ENCODE data around the gene DGKQ. TPM values are rescaled to one million over a fixed set of nuclear protein-coding genes. Genes with fewer than 3 reads are reported as not detected.
"Not testable (repeated sequence)": the region's sequence is repeated elsewhere in the genome, so short reads cannot be mapped to it uniquely, and the experiment has no call there.

Gene DGKQ
- total RNA-seq, 1 experiment from 2014 or later, result 25.0 TPM

GRCh38 chr4:978957-979701 is 5.8 kb upstream of the DGKQ start:
- peak; percentile 27 for DNase-seq (ENCODE audit: low spot score)

GRCh38 chr4:976016-976415 is 2.6 kb upstream of the DGKQ start:
- not testable (repeated sequence) for DNase-seq (ENCODE audit: low spot score)

GRCh38 chr4:974668-975067 is 1.3 kb upstream of the DGKQ start:
- no peak for DNase-seq (ENCODE audit: low spot score)

- DNase-seq (ENCODE audit: low spot score), result no peak
These were observed 531 bp downstream of the DGKQ start for GRCh38 chr4:972651-973424.

- DNase-seq (ENCODE audit: low spot score), result no peak
These were observed 1.5 kb downstream of the DGKQ start for GRCh38 chr4:971666-972500.

GRCh38 chr4:970854-971520 is 2.4 kb downstream of the DGKQ start:
- DNase-seq (ENCODE audit: low spot score), result no peak

GRCh38 chr4:970046-970745 is 3.2 kb downstream of the DGKQ start:
- no peak for DNase-seq (ENCODE audit: low spot score)

GRCh38 chr4:968621-969394 is 4.6 kb downstream of the DGKQ start:
- DNase-seq (ENCODE audit: low spot score), result no peak

- DNase-seq (ENCODE audit: low spot score), result no peak
These were observed 5.1 kb downstream of the DGKQ start for GRCh38 chr4:968221-968620.

GRCh38 chr4:967113-968104 is 6.0 kb downstream of the DGKQ start:
- DNase-seq (ENCODE audit: low spot score), result no peak

- no peak for DNase-seq (ENCODE audit: low spot score)
These were observed 6.9 kb downstream of the DGKQ start for GRCh38 chr4:966266-967112.

- no peak for DNase-seq (ENCODE audit: low spot score)
These were observed 7.6 kb downstream of the DGKQ start for GRCh38 chr4:965766-966134.

- no peak for DNase-seq (ENCODE audit: low spot score)
These were observed 8.2 kb downstream of the DGKQ start for GRCh38 chr4:965048-965765.

GRCh38 chr4:964346-965025 is 8.9 kb downstream of the DGKQ start:
- DNase-seq (ENCODE audit: low spot score), result no peak

- DNase-seq (ENCODE audit: low spot score), result no peak
These were observed 9.8 kb downstream of the DGKQ start for GRCh38 chr4:963276-964225.

All from A172 (cell line).